ENCODE results near the gene SULT1B1.
A peak's percentile ranks its signal among the peaks of the same experiment; 100 is the strongest.
"Not testable (repeated sequence)": the region's sequence is repeated elsewhere in the genome, so short reads cannot be mapped to it uniquely, and the experiment has no call there.

The SULT1B1 gene

DNA sequence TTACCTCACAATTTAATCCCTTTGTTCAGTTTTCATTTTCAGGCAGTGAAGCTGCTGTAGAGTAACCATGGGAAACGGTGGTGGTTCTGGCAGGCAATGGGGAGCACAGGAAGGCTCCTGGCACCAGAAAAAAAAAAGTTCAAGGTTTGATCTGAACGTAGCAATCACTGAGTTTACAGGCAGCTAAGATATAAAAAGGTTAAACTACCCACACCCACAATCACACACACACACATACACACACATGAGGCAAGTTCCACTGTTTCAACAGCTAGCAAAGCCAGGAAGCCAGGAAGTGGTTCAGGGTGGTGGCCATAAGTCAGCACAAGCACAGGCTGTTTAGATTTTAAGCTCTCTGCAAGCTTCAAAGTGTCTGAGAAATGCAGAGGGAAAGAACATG lies at the start of gene SULT1B1:
Gene SULT1B1, minus strand, starts transcription at position 166 of the 400 bp plus-strand sequence. CDS start 5,403 bp downstream, outside the sequence.
- peak; percentile 78 for DNase-seq

DNA sequence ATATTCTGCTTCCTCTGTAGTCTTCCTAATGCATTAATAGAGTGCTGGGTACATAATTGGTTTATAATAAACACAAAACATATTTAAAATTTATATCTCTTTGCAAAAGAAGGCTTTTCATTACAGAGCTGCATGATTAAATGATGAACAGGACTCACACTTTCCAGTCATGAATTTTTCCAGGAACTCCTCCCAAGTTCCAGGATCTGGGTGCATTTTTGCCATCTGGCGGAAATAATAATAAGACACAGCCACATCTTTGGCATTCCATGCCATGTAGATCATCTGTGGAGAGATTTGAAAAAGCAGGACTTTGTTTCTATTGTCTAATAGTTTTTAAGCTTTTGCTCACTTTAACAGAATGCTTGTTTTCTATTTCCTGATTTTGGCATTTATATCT lies 40.2 kb upstream of the SULT1B1 start:
- DNase-seq, result no peak

DNA sequence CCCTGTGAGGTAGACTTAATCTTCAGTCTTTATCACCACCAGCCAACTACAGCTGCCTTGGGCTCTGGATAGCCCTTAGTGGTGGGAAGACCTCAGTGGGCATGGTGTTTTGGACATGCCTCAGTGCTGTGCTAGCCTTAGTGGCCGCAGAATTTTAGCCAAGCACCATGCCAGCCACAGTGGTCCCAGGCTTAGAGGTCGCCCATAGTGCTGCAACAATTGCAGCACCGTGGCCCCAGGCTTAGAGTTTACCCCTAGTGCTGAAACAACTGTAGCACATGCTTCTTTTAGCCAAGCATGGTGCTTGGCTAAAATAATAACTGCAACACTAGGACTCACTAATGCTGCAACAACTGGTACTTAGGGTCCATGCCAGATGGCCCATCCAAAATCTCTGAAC lies 38.9 kb upstream of the SULT1B1 start:
- no peak for DNase-seq

DNA sequence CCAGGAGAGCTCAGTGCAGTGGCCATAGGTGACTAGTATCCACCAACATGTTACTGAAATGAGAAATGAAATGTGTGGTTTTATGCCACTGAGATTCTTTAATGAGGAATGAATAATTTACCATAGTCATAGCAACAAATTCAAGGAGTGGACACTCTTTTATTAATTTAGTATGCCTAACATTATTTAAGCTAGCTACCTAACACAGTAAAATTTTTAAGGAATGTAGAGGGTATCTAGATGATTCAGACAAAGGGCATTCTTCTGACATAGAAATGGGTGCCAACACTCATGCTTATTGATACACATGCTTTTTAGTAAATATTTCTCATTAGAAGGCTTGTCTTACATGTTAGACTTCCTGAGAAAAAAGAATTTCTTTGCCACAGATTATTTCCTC lies 33.3 kb upstream of the SULT1B1 start:
- no peak for DNase-seq

DNA sequence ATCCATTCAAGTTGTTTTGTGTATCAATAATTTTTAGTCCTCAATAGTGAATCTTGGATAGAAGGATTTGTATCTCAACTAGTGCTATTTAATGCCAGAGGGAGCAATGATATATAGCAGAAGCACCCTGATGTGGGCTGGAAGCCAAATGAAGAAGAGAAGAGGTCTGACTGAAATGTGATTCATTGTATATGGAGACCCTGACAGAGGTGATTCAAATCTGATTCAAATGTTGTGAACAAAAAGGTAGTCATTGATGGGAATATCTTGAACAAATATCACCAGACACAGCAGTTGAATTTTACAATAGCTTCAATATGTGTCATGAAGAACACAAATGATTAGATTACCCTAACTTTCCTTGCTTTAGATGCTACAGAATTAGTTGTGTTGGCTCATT lies 27.5 kb upstream of the SULT1B1 start:
- DNase-seq, result no peak

DNA sequence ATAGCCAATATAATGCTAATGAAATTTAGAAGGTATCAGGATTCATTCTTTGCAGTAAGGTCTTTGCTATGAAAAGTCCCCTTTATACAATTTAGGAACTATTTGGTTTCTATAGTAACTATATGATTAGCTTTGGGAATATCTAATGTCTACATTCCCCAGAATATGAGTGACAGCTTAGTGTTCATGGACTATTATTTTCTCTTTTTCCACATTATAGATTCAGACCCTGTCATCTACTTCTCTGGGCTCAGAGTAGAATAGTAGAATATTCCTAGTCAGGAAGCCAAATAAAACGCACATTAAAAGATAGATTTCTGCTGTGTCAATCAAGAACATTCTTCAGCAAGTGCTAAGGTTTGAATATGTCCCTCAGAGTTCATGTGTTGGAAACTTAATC lies 26.1 kb upstream of the SULT1B1 start:
- DNase-seq, result no peak

DNA sequence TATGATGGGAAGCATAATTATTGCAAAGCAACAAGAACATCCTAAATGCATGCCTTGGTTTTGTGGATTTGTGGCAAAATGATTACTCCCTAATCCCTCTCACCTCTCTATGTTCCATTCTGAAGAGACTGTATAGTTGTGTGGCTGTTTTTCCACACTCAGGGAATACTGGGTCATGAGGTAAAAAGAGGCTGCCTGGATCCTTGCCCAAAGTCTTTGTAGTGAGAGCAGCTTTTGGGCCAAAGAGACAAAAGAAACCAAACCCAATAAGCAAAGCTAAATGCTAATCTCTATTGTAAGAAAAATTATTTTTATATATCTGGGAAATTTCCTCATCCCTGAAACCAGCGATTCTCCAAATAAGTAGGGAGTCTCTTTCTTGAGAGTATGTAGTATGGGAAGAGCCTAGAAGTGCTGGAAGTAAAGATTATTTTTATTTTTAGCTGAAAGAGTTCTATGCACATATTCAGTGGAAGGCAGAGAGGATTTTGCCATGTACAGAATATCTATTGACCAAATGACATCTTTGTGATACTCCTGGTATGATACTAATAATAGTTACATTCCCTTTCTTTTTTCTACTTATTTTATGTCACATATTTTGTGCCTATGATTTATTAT lies 24.9 kb upstream of the SULT1B1 start:
- DNase-seq, result no peak

DNA sequence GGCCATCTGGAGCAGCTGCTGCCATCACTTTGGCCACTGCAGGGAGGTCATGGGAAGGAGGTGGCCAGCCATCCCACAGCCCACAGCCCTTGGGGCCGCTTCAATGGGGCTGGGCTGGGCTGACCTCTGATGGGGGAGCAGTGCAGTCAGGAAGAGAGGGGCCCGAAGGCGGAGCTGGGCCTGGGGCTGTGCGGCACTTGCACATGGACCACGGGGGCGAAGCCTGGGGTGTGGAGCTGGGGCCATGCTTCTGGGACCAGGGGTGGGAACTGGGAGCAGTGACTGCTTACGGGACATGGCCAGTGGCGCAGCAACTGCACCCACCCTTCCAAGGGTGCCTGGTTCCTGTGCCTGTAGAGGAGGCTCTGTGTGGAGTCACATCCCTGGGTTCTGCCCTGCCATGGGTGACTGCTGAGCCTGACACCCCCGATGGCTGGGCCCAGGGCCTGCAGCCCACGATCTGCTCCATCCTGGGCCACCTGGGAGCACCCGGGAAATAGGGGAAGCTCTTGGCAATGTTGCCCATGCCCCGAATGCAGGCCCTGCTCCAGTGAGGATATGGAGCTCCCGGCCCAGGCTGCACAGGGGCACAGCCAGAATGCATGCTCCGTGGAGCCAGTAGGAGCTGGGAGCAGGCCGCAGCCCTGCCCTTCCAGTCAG lies 22.4 kb upstream of the SULT1B1 start:
- DNase-seq, result no peak

DNA sequence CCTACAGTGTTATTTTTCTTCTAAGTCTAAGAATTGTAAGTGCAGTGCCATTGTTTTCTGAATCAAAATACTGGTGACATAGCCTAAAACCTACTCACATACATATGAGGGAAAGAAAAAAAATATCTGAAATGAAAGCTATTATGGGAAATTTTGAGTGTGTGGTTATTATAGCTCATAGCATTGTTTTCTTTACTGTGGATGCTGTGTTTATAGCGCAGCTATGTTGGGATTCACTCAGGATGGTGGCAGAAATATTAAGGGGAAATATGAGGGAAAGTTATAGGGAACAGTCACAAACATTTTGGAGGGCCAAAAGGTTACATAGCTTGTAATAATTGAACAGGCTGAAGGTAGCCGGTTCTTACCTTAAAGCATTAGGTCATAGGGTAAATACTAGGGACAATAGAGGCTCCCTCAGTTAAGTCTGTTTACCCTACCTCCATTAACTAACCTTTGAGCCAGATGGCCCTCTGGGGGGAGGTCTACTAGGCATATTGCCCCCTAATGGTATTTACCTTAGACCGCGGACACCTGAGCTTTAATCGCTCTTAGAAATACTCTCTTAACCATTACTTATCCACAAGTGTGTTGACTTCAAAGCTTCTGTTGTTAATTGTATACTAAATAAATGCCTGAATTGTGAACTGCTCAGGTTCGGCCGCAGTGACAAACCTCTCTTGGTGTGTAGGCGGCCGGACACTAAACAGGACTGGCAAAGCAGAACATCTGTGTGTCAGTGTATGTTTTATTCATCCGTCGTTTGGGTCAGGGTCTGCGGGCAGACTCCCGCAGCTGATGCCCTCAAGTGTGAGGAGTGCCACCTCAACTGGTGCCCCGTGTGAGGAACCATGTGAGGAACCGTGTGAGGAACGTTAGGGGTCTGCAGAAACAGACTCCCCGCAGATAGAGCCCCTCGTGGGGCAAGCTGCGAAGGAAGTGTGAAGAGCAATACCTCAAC lies 21.3 kb upstream of the SULT1B1 start:
- no peak for DNase-seq

DNA sequence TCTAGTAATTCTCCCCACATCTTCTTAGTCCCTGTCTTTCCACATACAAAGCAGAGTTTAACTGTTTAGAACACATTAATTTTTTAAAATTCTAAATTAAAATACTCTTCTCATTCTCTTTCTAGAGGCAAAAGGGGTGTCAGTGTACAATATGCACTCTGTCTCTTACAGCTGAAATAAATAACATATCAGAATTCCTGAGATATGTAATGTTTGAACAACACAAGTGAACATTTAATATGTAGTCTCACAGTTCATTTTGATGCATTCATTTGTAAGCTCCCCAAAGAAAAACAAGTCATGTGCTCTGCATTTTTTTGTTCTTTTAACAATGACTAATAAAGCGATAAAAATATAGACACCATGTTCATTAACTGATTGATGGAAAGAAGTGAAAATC lies 19.7 kb upstream of the SULT1B1 start:
- no peak for DNase-seq

DNA sequence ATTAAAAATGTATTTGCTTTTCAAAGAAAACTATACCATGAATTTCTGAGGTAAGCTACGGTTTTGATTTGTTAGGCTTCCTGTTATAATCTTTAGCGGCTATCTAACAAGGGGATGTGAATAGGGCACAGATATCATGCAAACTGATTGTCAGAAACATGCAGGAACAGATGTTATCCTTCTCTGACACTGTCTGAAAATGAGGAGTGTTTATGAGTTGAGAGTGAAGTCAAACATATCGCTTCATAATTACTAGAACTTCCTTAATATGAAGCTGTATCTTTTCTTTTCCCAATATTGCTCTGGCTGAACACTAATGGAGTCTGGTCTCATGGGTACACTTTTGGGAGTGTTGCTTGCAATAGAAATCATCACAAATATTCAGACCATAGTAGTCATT lies 16.3 kb upstream of the SULT1B1 start:
- no peak for DNase-seq

DNA sequence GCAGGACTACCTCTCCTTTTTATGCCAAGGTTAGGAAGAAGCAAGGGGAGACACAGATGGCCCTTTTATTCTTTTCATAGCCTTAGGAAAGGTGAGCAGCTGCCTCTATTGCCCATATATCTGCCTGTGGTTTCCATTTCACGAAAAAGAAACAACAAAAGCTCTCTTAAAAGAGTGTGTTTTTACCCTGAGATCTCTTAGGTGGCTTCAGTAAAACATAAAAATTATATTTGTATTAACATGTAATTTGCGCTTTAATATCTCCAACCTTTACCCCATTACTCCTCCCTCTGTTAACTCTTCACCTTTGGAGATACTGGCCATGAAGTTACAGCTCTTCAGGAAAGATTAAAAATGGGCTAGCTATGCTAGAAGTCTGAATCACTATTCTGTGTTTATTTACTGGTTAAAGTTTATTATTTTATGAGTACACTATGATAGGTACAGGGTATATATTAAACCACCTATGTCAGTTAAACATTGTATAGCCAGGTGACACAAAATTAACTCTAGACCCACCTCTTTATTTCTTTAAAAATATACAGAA lies 15.0 kb upstream of the SULT1B1 start:
- no peak for DNase-seq

DNA sequence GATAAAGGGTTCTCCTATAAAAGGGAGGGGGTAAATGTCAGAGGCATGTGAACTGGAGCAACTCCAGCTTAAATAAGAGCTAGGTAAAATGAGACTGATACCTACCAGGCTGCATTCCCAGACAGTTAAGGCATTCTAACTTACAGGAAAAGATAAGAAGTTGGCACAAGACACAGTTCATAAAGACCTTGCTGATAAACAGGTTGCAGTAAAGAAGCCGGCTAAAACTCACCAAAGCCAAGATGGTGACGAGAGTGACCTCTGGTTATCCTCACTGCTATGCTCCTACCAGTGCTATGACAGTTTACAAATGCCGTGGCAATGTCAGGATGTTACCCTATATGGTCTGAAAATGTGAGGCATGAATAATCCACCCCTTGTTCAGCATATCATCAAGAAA lies 13.1 kb upstream of the SULT1B1 start:
- peak; percentile 18 for DNase-seq

DNA sequence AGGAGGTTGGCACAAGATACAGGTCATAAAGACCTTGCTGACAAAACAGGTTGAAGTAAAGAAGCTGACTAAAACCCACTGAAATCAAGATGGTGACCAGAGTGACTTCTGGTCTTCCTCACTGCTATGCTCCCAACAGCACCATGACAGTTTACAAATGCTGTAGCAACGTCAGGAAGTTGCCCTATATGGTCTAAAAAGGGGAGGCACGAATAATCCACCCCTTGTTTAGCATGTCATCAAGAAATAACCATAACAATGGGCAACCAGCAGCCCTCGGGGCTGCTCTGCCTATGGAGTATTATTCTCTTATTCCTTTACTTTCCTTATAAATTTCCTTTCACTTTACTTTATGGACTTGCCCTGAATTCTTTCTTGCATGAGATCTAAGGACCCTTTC lies 8.1 kb upstream of the SULT1B1 start:
- not testable (repeated sequence) for DNase-seq

DNA sequence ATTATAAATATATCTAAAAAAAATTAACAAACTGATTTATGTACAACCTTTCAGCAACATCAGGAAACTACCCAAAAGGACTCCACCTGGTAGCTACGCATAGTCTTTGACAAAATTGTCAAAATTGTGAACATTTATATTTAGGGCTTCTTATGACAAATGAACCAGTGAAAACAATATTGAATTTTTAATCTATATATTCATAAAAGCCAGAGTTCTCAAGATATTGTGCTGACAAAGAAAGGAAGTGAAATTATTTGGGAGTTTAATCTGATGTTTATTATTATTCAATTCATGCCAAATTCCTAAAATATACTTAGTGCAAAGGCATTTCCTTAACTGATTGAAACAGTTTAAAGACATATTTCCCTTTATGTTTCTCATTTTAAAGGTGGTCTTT lies 5.3 kb upstream of the SULT1B1 start:
- no peak for DNase-seq

DNA sequence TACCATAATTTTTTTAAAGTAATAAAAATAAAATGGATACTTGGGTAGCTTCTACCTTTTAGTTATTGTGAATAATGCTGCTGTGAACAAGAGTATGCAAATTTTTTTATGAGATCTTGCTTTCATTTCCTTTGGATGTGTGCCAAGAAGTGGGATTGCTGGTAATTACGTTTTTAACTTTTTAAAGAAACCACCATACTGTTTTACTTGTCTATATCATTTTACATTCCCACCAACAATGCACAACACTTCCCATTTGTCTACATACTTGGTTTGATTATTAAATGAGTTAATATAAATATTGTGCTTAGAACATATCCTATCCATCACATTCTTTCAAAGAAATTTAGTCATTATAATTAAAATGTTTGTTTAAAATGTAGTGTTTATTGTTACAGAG lies 3.9 kb upstream of the SULT1B1 start:
- DNase-seq, result peak; percentile 35

DNA sequence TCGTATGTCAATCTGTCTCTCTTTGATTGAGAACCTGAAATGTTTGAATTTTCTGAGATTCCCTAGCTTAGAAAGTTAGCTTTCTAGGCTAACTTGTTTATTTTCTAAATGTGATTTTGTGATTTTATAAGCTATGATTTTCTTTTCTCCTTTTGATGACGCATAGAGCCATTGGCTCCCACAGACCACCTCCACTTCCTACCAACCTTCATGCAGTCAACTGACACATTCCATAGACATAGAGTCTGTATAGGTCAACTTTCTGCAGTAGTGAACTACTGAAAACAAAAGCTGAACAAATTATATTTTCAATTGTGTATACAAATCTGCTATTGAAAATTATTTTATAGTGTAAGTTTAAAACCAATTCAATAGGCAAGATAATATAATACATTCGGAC lies 2.8 kb upstream of the SULT1B1 start:
- DNase-seq, result no peak

DNA sequence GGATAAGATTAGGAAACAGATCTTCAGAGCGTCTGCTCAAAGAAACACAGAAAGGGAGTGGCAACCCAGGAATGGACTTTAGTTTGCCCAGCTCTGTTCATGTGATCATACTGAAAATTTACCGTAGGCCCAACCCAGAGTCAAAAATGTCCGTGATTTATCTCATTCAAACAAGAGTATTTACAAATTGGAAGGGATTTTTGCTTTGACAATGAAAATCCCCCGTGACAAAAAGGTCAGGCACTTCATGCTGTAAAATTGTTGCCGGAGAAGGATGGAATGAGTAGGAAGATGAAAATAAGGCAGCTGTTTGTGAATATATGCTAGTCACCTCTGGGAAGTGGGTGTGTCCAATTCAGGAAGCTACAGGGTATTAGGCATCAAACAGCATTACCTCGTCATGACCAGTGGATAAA lies 1.2 kb downstream of the SULT1B1 start:
- DNase-seq, result no peak

DNA sequence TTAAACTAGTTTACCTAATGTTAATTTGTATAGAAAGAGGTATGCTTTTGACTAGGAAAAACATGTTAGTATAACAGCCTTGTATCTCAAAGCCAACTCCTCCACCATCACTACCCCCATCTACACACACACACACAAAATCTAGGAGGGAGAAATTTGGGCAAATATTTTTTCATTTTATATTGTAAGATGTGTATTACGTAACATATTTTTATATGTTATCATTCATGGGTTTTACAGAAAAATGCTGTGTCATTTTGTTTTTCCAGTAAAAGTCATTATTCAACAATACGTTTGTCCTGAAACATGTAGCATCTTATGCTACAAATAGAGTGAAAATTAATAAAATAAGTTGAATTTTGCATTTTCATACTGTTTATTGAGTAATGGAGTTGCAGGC lies 3.0 kb downstream of the SULT1B1 start:
- no peak for DNase-seq

DNA sequence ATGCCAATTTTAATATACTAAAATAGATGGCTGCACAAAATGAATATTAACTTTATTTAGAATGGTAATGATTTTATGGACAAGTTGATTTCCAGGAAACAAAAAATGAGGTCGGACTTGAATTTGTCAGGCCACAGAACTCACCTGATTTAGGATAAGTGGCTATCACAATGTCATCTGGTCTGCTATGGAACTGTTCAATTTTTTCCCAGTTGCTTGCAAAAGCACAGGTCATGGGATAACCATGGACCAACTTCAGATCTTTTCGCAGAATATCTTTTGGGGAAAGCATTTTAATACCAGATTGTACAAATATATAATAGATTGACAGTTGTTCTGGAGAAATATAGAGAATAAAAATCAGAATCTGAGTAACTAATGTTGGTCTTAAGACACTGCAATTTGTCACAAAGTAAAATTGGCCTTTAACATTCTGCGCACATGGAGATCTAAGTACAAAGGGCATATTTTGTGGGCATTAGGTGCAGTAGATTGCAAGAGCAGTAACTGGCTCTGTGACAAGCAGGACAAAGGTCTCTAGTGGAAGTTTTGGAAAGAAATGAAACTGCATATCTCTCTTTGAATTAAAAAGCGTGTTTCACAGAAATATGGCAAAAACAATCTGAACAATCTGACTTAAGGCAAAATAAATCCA lies 5.4 kb downstream of the SULT1B1 start:
- DNase-seq, result no peak

DNA sequence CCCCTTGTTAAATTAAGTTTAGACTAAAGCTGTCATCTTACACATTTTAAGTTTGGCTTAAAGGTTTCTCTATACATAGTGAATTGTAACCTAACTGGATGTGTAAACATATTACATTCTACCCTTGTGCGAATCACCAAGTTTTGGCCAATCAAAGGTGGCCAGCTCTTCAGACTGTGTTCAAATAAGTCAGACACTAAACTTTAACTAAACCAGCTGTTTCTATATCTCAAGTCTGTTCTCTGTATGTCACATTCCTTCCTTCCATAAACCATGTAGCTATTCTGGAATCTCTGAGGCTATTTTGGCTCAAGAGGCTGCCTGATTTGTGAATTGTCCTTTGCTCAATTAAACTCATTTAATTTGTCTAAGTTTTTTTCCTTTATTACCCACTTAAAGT lies 6.7 kb downstream of the SULT1B1 start:
- DNase-seq, result no peak

DNA sequence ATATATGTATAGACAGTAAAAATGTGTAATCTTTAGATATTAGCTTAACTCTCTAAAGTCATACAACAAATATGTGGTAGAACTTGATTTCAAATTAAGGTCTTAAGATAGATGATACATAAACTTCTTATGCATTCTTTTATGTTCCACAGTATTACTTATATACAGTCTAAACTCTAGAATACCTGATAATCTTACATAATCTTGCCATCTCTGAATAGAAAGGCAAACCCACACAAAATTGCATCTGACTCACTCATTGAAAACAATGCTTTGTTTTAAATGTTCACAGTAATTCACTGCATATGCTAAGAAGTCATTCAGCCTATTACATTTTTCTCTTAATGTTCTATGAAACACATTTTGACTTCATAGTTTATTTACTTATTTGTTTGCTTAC lies 10.1 kb downstream of the SULT1B1 start:
- no peak for DNase-seq

DNA sequence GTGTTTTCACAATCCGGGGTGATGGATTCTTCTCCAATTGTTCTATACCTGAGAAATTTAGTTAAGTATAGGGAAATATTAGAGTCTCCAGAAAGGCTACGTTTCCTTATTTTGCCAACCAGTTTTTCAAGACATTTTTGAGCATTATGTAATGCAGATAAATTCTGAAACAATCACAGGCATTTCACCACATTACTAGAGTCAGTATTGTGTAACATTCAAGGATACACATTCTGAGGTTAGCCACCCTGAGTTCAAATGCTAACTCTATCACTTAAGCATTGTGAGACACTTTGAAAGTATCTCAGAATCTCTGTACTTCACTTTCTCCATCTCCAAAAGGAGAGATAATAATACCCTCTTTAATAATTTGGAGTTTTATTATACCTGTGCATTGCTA lies 10.6 kb downstream of the SULT1B1 start:
- DNase-seq, result peak; percentile 57

Data from hematopoietic multipotent progenitor cell treated with erythropoietin and hydrocortisone succinate and interleukin-3 and kit ligand, for 4 days (in vitro differentiated cells).